SK-N-SH treated with all-trans-retinoic acid at 6 μM for 48 hours (cell line): Measurements from ENCODE around the gene CDKN2B.

ENCODE experiments used
- ARNTL ChIP-seq: fragments of 450-650 bp; formaldehyde crosslinking; IDR thresholded peaks from 2 replicates; pipeline ENCODE4 v1.5.0; 2020; ENCODE audit warnings: low read depth, mild to moderate bottlenecking, moderate library complexity, borderline replicate concordance
- BACH2 ChIP-seq: fragments of 250-450 bp; sonication (Bioruptor Pico); IDR thresholded peaks from 2 replicates; pipeline ENCODE4 v1.9.0; 2021; ENCODE audit warnings: mild to moderate bottlenecking, borderline replicate concordance
- OSR1 ChIP-seq: fragments of 250-450 bp; sonication (Bioruptor Pico); IDR thresholded peaks from 2 replicates; pipeline ENCODE4 v1.8.0; 2022; ENCODE audit warnings: moderate library complexity, mild to moderate bottlenecking, inconsistent platforms
- PPARA ChIP-seq: fragments of 250-450 bp; sonication (Bioruptor Pico); IDR thresholded peaks from 2 replicates; pipeline ENCODE4 v1.5.0; 2020; ENCODE audit warnings: mild to moderate bottlenecking, borderline replicate concordance
- SNAI2 ChIP-seq: fragments of 250-450 bp; sonication (Bioruptor Pico); IDR thresholded peaks from 2 replicates; pipeline ENCODE4 v1.5.0; 2020; ENCODE audit warnings: mild to moderate bottlenecking, moderate library complexity
- ZC3H10 ChIP-seq: fragments of 250-450 bp; sonication (Bioruptor Pico); IDR thresholded peaks from 2 replicates; pipeline ENCODE4 v1.5.1; 2021; ENCODE audit warnings: mild to moderate bottlenecking, moderate library complexity
- ZFP3 ChIP-seq: fragments of 250-450 bp; sonication (Bioruptor Pico); IDR thresholded peaks from 2 replicates; pipeline ENCODE4 v1.5.0; 2020; ENCODE audit warnings: mild to moderate bottlenecking, moderate library complexity
- ZNF70 ChIP-seq: fragments of 450-650 bp; formaldehyde crosslinking; IDR thresholded peaks from 2 replicates; pipeline ENCODE4 v1.5.0; 2020; ENCODE audit warnings: mild to moderate bottlenecking, moderate library complexity
- ZNF8 ChIP-seq: fragments of 450-650 bp; formaldehyde crosslinking; IDR thresholded peaks from 2 replicates; pipeline ENCODE4 v1.5.0; 2020; ENCODE audit warnings: mild to moderate bottlenecking, moderate library complexity
- TF ChIP-seq, protein P1 (sequence below): fragments of 250-450 bp; sonication (Bioruptor Pico); IDR thresholded peaks from 2 replicates; pipeline ENCODE4 v1.8.0; 2020; ENCODE audit warnings: mild to moderate bottlenecking, moderate library complexity, borderline replicate concordance
- TF ChIP-seq, protein P2 (sequence below): fragments of 250-450 bp; sonication (Bioruptor Pico); IDR thresholded peaks from 2 replicates; pipeline ENCODE4 v1.5.1; 2021; ENCODE audit warnings: mild to moderate bottlenecking, moderate library complexity
- TF ChIP-seq, protein P3 (sequence below): fragments of 250-450 bp; sonication (Bioruptor Pico); IDR thresholded peaks from 2 replicates; pipeline ENCODE4 v1.5.0; 2020; ENCODE audit warnings: mild to moderate bottlenecking, moderate library complexity
- TF ChIP-seq, protein P4 (sequence below): fragments of 250-450 bp; sonication (Bioruptor Pico); IDR thresholded peaks from 2 replicates; pipeline ENCODE4 v1.5.1; 2020; ENCODE audit warnings: low read depth, mild to moderate bottlenecking, moderate library complexity

DNA sequence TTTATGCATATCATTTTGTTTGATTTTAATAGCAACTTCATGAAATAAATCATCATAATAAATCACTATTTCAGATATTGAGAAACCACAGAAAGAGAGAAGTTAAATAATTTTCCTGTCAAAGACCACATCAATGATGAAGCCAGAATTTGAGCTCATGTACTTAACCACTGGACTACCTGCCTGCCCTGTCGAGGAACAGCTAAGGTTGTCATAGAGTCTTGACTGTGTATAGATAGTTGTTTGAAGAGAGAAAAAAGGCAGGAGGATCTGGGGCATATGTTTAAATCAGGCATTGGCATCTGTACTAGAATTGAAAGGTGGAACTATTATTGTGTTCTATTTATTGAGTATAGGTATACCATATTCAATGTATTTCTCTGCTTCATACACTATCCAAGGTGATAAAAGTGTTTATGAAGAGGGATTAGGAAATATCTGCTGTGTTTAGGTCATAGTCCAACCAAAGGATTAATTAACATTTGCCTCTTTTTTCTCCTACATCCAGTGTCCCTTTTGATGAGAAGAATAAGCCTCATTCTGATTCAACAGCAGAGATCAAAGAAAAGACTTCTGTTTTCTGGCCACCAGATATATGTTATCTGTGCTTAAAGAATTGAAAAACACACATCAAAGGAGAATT, 37.3 kb upstream of the CDKN2B start:
- no peak for TF ChIP-seq ZFP3 (CRISPR knock-in tag)
- TF ChIP-seq, protein P1, sequence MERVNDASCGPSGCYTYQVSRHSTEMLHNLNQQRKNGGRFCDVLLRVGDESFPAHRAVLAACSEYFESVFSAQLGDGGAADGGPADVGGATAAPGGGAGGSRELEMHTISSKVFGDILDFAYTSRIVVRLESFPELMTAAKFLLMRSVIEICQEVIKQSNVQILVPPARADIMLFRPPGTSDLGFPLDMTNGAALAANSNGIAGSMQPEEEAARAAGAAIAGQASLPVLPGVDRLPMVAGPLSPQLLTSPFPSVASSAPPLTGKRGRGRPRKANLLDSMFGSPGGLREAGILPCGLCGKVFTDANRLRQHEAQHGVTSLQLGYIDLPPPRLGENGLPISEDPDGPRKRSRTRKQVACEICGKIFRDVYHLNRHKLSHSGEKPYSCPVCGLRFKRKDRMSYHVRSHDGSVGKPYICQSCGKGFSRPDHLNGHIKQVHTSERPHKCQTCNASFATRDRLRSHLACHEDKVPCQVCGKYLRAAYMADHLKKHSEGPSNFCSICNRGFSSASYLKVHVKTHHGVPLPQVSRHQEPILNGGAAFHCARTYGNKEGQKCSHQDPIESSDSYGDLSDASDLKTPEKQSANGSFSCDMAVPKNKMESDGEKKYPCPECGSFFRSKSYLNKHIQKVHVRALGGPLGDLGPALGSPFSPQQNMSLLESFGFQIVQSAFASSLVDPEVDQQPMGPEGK: no peak
- no peak for TF ChIP-seq ZC3H10 (CRISPR knock-in tag)
- no peak for TF ChIP-seq ARNTL (CRISPR knock-in tag)
- TF ChIP-seq, protein P2, sequence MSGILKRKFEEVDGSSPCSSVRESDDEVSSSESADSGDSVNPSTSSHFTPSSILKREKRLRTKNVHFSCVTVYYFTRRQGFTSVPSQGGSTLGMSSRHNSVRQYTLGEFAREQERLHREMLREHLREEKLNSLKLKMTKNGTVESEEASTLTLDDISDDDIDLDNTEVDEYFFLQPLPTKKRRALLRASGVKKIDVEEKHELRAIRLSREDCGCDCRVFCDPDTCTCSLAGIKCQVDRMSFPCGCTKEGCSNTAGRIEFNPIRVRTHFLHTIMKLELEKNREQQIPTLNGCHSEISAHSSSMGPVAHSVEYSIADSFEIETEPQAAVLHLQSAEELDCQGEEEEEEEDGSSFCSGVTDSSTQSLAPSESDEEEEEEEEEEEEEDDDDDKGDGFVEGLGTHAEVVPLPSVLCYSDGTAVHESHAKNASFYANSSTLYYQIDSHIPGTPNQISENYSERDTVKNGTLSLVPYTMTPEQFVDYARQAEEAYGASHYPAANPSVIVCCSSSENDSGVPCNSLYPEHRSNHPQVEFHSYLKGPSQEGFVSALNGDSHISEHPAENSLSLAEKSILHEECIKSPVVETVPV (CRISPR knock-in tag): no peak
- TF ChIP-seq, protein P3, sequence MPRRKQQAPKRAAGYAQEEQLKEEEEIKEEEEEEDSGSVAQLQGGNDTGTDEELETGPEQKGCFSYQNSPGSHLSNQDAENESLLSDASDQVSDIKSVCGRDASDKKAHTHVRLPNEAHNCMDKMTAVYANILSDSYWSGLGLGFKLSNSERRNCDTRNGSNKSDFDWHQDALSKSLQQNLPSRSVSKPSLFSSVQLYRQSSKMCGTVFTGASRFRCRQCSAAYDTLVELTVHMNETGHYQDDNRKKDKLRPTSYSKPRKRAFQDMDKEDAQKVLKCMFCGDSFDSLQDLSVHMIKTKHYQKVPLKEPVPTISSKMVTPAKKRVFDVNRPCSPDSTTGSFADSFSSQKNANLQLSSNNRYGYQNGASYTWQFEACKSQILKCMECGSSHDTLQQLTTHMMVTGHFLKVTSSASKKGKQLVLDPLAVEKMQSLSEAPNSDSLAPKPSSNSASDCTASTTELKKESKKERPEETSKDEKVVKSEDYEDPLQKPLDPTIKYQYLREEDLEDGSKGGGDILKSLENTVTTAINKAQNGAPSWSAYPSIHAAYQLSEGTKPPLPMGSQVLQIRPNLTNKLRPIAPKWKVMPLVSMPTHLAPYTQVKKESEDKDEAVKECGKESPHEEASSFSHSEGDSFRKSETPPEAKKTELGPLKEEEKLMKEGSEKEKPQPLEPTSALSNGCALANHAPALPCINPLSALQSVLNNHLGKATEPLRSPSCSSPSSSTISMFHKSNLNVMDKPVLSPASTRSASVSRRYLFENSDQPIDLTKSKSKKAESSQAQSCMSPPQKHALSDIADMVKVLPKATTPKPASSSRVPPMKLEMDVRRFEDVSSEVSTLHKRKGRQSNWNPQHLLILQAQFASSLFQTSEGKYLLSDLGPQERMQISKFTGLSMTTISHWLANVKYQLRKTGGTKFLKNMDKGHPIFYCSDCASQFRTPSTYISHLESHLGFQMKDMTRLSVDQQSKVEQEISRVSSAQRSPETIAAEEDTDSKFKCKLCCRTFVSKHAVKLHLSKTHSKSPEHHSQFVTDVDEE (CRISPR knock-in tag): no peak
- TF ChIP-seq SNAI2 (CRISPR knock-in tag): no peak
- no peak for TF ChIP-seq OSR1 (CRISPR knock-in tag)
- TF ChIP-seq PPARA (CRISPR knock-in tag): no peak
- TF ChIP-seq, protein P4, sequence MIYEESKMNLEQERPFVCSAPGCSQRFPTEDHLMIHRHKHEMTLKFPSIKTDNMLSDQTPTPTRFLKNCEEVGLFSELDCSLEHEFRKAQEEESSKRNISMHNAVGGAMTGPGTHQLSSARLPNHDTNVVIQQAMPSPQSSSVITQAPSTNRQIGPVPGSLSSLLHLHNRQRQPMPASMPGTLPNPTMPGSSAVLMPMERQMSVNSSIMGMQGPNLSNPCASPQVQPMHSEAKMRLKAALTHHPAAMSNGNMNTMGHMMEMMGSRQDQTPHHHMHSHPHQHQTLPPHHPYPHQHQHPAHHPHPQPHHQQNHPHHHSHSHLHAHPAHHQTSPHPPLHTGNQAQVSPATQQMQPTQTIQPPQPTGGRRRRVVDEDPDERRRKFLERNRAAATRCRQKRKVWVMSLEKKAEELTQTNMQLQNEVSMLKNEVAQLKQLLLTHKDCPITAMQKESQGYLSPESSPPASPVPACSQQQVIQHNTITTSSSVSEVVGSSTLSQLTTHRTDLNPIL: no peak
- TF ChIP-seq ZNF70: no peak
- no peak for TF ChIP-seq BACH2 (CRISPR knock-in tag)
- TF ChIP-seq ZNF8 (CRISPR knock-in tag): no peak
